Measurements from ENCODE around the gene FOXJ1.

FOXJ1 gene

DNA sequence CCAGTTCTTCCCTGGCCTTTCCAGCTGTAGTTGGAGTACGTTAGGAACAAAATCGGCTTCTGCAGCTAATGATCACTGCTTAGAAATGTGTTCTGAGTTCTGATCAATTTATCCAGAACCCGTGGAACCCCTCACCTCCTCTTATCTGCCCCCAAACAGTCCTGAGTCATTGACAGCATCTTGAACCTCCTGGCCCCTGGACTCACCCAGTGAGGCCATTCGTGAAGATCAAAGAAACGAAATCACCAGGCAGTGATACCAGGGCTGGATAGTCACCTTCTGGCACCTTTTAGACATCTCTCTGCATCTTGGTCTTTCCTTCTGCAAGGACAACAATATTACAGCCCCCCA lies 20.4 kb downstream of the FOXJ1 start:
- TF ChIP-seq FOXP2 (optimal IDR thresholded peaks at IDR 0.05; ENCODE audit: borderline replicate concordance, extremely low read depth, extremely low read length, insufficient read depth) (no peak), TAF1 (IDR thresholded peaks at IDR 0.05; ENCODE audit: borderline replicate concordance, insufficient read depth, low read length) (no peak), POLR2AphosphoS5 (IDR thresholded peaks at IDR 0.05; ENCODE audit: low read depth, low read length) (no peak), SIN3A (IDR thresholded peaks at IDR 0.05; ENCODE audit: borderline replicate concordance, insufficient read depth, low read length) (no peak)
- TF ChIP-seq, protein P1, sequence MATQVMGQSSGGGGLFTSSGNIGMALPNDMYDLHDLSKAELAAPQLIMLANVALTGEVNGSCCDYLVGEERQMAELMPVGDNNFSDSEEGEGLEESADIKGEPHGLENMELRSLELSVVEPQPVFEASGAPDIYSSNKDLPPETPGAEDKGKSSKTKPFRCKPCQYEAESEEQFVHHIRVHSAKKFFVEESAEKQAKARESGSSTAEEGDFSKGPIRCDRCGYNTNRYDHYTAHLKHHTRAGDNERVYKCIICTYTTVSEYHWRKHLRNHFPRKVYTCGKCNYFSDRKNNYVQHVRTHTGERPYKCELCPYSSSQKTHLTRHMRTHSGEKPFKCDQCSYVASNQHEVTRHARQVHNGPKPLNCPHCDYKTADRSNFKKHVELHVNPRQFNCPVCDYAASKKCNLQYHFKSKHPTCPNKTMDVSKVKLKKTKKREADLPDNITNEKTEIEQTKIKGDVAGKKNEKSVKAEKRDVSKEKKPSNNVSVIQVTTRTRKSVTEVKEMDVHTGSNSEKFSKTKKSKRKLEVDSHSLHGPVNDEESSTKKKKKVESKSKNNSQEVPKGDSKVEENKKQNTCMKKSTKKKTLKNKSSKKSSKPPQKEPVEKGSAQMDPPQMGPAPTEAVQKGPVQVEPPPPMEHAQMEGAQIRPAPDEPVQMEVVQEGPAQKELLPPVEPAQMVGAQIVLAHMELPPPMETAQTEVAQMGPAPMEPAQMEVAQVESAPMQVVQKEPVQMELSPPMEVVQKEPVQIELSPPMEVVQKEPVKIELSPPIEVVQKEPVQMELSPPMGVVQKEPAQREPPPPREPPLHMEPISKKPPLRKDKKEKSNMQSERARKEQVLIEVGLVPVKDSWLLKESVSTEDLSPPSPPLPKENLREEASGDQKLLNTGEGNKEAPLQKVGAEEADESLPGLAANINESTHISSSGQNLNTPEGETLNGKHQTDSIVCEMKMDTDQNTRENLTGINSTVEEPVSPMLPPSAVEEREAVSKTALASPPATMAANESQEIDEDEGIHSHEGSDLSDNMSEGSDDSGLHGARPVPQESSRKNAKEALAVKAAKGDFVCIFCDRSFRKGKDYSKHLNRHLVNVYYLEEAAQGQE (IDR thresholded peaks at IDR 0.05; ENCODE audit: insufficient read depth in 1 of 2, low read depth in 2 of 2, low read length in 2 of 2): no peak

DNA sequence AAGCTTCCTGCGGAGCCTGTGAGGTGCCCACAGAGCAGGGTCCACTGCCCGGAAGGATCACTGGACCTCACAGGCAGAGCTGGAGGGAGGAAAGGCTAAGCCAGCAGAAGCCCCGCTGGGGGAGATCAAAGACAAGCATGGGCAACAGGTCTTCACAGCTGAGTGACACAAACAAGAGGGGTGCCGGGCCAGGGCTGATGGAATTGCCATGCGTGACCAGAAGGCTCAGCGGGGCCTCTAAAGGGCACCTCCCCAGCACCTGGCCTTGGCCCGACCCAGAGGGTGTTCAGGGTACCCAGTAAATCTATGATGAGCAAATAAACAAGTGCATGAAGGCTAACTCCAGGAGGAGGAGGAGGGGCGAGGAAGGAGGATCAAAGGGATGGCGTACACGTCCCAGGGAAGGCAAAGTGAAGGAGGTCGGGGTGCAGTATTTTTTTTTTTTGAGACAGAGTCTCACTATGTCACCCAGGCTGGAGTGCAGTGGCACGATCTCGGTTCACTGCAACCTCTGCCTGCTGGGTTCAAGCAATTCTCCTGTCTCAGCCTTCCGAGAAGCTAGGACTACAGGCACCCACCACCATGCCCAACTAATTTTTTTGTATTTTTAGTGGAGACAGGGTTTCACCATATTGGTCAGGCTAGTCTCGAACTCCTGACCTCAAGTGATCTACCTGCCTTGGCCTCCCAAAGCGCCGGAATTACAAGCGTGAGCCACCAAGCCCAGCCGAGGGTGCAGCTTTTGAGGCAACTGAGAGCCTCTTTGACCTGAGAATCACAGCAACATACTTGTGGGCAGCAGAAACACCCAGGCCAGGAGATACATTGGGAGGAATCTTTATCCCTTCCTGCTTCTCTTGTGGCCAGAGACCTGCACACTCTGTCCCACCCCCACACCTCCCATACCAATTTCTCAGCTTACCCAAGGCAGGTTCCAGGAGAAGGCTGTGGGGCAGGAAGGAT lies 21.4 kb downstream of the FOXJ1 start:
- TF ChIP-seq SIN3A (IDR thresholded peaks at IDR 0.05; ENCODE audit: borderline replicate concordance, insufficient read depth, low read length): no peak
- no peak for TF ChIP-seq TAF1 (IDR thresholded peaks at IDR 0.05; ENCODE audit: borderline replicate concordance, insufficient read depth, low read length)
- TF ChIP-seq FOXP2 (optimal IDR thresholded peaks at IDR 0.05; ENCODE audit: borderline replicate concordance, extremely low read depth, extremely low read length, insufficient read depth): no peak
- TF ChIP-seq POLR2AphosphoS5 (IDR thresholded peaks at IDR 0.05; ENCODE audit: low read depth, low read length): no peak
- TF ChIP-seq, protein P1 (IDR thresholded peaks at IDR 0.05; ENCODE audit: insufficient read depth in 1 of 2, low read depth in 2 of 2, low read length in 2 of 2): no peak

DNA sequence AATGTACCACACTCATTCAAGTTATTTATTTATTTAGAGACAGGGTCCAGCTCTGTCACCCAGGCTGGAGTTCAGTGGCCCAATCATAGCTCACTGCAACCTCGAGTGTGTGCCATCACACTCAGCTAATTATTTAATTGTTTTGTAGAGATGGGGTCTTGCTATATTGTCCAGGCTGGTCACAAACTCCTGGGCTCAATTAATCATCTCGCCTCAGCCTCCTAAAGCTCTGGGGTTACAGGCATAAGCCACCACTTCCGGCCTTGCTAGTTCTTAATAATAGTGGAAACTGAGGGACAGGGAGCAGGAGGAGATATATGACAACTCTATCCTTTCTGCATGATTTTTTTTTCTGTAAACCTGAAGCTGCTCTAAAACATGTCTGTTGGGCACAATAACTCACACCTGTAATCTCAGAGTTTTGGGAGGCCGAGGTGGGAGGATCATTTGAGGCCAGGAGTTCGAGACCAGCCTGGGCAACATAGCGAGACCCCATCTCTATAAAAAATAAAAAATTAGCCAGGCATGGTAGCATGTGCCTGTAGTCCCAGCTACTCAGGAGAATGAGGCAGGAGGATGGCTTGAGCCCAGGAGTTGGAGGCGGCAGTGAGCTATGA lies 25.8 kb downstream of the FOXJ1 start:
- no peak for TF ChIP-seq POLR2AphosphoS5 (IDR thresholded peaks at IDR 0.05; ENCODE audit: low read depth, low read length)
- no peak for TF ChIP-seq SIN3A (IDR thresholded peaks at IDR 0.05; ENCODE audit: borderline replicate concordance, insufficient read depth, low read length)
- TF ChIP-seq, protein P1 (IDR thresholded peaks at IDR 0.05; ENCODE audit: insufficient read depth in 1 of 2, low read depth in 2 of 2, low read length in 2 of 2): no peak
- no peak for TF ChIP-seq TAF1 (IDR thresholded peaks at IDR 0.05; ENCODE audit: borderline replicate concordance, insufficient read depth, low read length)
- TF ChIP-seq FOXP2 (optimal IDR thresholded peaks at IDR 0.05; ENCODE audit: borderline replicate concordance, extremely low read depth, extremely low read length, insufficient read depth): no peak

DNA sequence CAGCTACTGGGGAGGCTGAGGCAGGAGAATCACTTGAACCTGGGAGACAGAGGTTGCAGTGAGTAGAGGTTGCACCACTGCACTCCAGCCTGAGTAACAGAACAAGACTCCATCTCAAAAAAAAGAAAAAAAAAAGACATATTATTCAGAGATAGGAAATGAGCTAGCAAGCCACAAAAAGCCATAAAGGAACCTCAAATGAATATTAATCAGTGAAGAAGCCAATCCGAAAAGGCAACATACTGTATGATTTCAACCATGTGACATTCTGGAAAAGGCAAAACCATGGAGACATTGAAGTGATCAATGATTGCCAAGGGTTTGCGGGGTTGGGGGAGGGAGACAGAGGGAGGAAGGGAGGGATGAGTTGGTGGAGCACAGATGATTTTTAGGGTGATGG lies 29.1 kb downstream of the FOXJ1 start:
- no peak for TF ChIP-seq TAF1 (IDR thresholded peaks at IDR 0.05; ENCODE audit: borderline replicate concordance, insufficient read depth, low read length)
- TF ChIP-seq FOXP2 (optimal IDR thresholded peaks at IDR 0.05; ENCODE audit: borderline replicate concordance, extremely low read depth, extremely low read length, insufficient read depth): no peak
- TF ChIP-seq, protein P1 (IDR thresholded peaks at IDR 0.05; ENCODE audit: insufficient read depth in 1 of 2, low read depth in 2 of 2, low read length in 2 of 2): no peak
- no peak for TF ChIP-seq SIN3A (IDR thresholded peaks at IDR 0.05; ENCODE audit: borderline replicate concordance, insufficient read depth, low read length)
- TF ChIP-seq POLR2AphosphoS5 (IDR thresholded peaks at IDR 0.05; ENCODE audit: low read depth, low read length): no peak

Measured in PFSK-1 (cell line).